ENCODE results near the gene C20orf144.
"Not testable (repeated sequence)": the region's sequence is repeated elsewhere in the genome, so short reads cannot be mapped to it uniquely, and the experiment has no call there.

Gene C20orf144

DNA sequence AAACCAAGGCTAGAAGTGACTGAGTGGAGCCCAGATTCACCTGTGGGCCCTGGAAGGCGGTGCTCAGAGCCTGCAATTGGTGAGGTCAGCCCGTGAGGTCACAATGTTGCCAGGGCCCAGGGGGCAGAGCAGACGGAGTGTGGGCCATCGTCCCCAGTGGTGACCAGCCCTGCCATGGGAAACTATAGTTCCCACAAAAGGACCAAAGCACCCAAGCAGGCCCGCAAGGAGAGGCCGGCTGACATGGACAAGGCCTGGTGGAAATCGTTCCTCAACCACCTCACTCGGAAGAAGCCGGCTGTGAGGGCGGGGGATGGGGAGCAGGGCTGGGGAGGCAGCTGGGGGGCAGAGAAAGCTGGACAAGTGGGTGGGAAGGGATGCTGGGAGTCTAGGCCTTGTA, at the start of gene C20orf144:
C20orf144 (plus strand) TSS at position 156 of the 400 bp plus-strand sequence; CDS start at position 175, 19 bp downstream.
- DNase-seq = no peak

DNA sequence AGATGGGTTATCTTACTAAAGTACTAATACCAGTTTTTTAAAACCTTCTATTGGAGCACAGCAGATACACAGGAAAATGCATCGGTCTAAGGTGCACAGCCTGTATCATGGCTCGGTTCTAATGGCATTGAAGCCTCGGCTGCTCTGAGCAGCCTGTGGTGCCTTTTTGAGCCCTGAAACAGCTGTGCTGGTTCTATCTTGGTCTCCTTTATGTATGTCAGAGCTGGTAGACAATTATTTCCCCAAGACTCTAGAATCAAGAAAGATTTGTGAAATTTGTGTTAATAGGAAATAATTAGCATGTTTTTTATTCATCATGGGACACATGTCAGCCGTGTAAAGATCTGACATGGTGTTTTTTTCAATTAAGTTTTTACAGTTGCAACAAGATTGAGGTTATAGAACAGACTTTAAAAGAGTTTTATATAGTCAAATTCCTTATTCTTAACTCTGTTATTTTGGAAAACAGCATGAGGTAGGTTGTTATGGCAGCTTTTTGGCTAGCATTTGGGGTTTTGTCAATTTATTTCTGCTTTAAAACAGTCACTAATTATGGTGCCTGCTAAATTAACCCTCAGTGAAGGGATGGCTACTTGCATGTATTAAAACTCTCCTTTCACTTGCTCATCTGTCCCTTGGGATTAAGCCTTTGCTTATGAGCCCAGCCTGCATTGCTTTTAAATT, 40.3 kb upstream of the C20orf144 start:
- no peak for DNase-seq

DNA sequence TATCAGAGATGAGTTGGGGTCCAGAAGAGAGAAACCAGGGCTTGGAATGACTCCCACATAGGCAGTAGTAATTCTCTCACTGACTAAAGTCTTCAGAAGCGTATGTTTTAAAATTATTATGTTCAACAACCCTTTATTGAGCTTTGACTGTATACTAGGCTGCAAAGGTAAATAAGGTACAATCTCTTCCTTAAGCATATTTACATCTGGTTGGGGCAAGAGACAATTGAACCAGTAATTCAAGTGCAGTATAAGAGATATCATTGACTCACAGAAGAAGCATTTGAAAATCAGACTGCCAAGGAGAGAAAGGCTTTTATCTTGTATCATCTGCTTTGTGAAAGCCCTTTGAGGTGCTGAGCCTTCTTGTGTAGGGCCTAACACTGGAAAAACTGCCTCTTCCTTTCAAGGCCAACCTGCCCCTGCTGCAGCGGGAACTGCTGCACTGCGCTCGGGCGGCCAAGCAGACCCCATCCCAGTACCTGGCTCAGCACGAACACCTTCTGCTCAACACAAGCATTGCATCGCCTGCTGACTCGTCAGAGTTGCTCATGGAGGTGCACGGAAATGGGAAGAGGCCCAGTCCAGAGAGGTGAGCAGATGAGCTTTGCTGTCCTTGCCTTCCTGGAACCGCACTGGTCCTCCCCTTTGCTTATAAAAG, 39.3 kb upstream of the C20orf144 start:
- no peak for DNase-seq

DNA sequence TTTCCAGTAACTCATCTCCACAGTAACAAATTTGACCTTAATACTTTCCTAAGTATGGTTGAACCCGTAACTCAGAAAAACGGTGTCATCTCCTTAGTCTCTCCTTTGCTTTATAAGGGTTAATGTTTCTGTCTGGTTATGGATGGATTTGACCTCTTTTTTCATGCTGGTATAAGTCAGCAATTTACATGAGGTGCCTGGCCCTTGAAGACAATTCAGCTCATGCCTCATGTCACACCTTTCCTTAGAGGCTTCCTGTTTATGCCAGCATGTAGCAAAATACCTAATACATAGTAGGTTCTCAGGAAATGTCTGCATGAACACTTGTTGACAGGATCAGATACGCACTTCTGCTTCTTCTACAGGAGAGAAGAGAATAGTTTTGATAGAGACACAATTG, 37.7 kb upstream of the C20orf144 start:
- DNase-seq = no peak

DNA sequence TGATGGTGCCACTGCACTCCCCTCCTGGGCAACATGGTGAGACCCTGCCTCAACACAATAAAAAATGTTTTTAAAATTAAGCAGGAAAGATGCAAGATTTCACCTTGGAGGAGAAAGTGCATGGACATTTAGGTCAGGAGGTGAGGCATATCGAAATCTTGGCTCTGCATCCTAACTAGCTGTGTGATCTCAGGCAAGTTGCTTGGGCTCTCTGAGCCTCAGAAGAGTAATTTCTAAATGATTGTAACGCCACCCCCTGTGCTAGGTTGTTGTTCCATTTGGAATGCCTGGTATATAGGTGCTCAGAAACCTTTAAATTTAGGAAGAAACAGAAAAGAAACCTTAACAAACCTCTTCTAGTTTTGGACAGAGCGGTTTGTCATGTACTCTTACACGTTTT, 35.9 kb upstream of the C20orf144 start:
- no peak for DNase-seq

DNA sequence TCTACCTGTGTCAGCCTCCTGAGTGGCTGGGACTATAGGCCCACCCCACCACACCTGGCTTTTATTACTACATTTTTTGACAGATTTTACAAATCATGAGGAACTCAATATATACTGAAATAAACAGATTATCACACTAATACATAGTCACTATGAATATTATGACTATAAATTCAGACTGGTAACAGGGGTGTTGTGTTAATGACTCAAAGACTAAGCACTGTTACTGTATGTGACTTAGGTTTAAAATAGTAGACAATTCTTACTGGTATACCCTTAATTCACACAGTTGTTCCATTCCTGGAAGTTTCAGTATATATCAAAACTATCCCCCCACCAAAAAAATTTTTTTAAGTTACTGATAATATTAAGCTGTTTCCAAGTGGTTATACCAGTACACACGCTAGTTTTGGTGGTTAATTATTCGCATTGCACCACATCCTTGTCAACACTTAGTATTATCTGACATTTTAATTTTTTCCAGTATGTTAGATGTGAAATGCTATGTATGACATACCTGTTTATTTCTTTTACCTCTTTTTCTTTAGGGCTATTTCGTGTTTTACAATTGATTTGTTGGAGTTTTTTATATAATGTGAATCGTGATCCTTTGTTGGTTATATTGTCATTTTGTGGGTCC, 34.4 kb upstream of the C20orf144 start:
- DNase-seq = no peak

DNA sequence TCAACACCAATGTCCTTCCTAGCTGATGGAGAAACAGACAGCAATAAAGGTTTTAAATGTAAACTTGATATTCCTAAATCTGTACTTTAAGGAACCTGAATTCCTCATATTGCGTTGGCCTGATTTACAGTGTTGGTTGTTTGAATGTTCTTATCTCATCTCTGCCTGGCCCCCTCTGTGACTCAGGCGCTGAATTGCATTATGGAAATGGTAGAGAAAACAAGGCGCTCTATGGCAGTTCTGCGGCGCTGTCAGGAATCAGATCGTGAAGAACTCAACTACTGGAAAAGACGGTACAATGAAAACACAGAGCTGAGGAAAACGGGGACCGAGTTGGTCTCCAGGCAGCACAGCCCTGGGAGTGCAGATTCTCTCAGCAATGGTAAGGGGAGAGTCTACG, 32.6 kb upstream of the C20orf144 start:
- no peak for DNase-seq

DNA sequence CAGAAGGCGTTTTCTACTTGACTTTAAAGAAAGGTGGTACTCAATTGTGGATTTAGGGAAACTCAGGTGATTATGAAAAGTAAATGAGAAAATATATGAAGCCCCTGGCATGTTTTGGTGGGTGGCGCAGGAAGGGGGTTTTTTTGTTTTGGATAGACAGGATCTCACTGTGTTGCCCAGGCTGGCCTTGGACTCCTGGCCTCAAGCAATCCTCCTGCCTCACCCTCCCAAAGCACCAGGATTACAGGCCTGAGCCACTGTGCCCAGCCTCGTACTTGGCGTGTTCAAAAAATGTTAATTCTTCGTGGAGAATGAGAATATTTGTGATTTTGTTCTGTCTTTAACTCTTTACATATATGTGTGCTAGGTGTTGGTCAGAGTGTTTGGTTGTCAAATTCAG, 32.1 kb upstream of the C20orf144 start:
- DNase-seq = no peak

DNA sequence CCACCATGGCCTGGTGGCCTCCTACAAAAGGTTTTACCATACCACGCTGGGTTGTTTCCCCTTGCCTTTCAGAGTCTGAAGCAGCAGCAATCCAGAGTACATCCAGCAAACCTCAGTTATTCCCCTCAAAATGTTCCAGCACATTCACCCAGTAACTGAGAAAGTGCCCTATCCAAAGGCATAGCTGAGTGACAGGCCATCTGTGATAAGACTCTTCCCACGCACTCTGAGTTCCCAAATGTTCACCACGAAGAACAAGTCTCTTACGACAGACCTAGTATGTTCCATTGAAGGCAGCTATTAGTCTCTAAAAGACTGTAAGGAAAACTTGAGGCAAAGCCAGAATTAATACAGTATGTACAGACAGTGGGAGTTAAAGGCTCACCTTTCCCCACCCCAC, 31.6 kb upstream of the C20orf144 start:
- DNase-seq = no peak

DNA sequence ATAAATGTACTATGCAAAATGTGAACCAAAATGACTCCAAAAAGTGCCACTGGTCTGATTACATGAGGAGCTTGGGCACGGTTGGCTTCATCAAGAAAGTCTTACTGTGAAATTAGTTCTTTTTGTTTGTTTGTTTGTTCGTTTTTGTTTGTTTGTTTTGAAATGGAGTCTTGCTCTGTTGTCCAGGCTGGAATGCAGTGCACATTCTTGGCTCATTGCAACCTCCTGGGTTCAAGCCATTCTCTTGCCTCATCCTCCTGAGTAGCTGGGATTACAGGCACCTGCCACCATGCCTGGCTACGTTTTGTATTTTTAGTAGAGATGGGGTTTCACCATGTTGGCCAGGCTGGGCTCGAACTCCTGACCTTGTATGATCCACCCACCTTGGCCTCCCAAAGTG, 30.2 kb upstream of the C20orf144 start:
- not testable (repeated sequence) for DNase-seq

DNA sequence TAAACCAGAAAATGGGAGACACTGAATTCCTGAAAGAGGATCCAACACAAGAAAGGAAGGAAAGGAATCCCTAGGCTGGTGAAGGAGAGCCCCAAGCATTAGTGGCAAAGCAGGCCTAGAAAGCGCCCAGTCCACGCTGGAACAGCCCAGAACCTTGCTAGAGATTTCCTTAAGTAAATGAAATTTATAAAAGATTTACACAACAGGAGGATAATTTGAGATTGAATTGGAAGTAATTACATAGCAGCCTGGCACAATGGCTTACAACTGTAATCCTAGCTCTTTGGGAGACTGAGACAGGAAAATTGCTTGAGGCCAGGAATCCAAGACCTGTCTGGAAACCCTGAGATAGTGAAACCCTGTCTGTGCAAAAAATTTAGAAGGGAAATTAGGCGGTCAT, 26.8 kb upstream of the C20orf144 start:
- no peak for DNase-seq

DNA sequence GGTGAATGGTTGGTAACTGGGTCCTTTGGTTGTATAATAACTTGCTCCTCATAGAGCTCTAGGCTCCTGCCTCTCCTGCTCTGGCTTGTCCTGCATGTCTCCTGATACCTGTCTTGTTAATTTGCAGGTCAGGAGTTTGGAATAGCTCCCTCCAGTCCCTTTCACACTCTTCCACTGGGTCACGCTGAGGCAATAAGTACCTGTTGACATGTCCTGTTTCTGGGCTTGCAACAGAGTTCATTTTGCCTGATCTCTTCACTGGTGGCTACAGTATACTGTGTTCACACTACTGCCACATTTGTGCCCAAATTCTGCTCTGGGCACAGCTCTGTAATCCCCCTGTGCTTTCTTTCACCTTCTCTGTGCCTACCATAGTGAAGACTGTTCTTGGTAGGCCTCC, 25.4 kb upstream of the C20orf144 start:
- DNase-seq = no peak

DNA sequence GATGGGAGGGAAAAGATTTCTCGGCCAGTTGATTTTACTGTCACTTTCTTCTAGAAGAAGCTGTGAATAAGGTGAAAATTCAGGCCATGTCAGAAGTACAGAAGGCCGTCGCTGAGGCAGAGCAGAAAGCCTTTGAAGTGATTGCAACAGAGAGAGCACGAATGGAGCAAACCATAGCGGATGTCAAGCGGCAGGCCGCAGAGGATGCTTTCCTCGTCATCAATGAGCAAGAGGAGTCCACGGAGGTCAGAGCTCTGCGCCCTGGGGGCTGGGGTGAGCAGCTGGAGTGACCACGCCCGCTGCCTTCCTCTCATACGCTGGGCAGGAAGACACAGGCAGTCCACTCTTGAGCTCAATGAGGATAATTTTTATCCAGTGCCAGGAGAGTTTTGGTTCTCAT, 21.8 kb upstream of the C20orf144 start:
- no peak for DNase-seq

DNA sequence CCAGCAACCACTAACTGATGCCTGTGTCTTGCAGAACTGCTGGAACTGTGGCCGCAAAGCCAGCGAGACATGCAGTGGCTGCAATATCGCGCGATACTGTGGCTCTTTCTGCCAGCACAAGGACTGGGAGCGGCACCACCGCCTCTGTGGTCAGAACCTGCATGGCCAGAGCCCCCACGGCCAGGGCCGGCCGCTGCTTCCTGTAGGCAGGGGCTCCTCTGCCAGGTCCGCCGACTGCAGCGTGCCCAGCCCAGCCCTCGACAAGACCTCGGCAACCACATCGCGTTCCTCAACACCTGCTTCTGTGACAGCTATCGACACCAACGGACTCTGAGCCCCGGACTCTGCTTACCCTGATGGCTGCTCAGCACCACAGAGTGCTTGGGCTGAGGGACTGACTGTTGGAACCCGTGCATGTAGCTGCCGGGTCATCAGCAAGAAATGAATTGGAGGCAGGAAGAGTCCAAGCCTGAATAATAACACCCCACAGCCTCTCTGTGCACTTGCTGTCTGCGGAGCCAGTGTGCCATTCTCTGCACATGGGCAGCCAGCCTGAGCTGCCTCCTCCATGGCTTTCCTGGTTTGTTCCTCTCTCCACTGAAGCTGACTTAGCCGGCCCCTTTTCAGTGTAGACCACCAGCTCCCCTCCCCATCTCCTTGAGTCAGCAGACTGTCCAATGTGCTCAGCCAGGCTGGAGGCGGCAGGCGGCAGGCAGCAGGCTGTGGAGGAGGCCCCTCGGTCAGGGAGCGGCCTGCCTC, 17.6 kb upstream of the C20orf144 start:
- no peak for DNase-seq

DNA sequence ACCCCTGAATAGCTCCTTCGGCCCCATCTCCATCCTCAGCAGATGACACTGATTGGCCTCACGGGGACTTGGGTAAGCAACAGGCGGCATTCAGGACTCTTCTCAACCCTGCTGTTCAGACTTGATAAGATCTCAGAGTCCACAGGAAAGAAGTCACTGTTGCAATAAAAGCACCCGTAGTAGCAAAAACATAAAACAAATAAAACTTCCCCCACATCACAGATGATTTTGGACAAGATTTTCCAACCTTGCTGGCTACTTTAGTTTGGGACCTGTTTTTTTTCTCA, 17.1 kb upstream of the C20orf144 start:
- DNase-seq = no peak

DNA sequence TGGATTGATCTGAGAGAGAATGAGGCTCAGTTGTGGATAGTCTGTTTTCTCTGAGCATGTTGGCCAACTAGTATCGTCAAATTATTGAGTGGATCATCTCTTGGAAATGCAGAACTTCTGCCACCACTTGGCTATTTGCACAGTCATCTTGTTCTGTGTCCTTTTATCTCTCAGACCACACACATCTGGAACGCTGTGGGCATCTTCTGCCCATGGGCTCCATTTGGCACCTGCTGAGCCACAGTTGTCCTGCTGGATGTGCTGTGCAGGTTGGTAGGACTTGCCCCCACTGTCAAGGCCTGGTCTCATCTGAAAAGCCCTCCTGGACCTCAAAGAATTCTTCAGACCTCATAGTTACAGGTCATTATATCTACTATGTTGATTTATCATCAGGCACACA, 16.7 kb upstream of the C20orf144 start:
- no peak for DNase-seq

DNA sequence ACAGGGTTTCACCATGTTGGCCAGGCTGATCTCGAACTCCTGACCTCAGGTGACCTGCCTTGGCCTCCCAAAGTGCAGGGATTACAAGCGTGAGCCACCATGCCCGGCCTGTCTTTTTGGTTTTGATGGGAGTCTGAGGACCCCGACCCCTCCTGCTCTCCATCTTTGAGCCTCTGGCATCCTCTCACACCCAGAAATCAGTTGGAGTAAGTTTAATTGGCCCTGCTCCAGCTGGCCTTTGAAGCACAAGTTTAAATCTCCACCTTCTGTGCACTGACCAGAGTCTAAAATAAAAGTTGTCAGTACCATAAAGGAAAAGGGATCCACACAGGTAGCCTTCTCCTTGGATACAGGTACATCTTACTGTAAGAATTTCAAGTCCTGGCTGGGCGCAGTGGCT, 15.9 kb upstream of the C20orf144 start:
- no peak for DNase-seq

DNA sequence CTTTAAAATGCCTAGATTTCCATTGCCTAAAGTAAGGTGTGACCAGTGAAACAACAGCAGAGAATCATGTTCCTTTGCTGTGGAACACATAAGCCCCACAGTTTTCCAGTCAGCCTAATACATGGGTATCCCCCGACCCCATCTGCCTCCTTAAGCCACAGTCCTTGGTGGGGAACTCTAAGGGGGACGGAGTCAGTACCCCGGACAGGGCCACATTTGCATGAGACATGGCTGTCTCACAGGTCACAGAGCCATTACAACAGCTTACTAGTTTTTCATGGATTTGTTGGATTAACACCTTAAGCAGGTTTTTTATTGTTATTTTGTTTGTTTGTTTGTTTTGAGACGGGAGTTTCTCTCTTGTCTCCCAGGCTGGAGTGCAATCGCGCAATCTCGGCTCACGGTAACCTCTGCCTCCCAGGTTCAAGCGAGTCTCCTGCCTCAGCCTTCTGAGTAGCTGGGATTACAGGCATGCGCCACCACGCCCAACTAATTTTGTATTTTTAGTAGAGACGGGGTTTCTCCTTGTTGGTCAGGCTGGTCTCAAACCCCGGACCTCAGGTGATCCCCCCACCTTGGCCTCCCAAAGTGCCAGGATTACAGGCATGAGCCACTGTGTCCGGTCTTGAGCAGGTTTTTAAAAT, 15.0 kb upstream of the C20orf144 start:
- DNase-seq = not testable (repeated sequence)

DNA sequence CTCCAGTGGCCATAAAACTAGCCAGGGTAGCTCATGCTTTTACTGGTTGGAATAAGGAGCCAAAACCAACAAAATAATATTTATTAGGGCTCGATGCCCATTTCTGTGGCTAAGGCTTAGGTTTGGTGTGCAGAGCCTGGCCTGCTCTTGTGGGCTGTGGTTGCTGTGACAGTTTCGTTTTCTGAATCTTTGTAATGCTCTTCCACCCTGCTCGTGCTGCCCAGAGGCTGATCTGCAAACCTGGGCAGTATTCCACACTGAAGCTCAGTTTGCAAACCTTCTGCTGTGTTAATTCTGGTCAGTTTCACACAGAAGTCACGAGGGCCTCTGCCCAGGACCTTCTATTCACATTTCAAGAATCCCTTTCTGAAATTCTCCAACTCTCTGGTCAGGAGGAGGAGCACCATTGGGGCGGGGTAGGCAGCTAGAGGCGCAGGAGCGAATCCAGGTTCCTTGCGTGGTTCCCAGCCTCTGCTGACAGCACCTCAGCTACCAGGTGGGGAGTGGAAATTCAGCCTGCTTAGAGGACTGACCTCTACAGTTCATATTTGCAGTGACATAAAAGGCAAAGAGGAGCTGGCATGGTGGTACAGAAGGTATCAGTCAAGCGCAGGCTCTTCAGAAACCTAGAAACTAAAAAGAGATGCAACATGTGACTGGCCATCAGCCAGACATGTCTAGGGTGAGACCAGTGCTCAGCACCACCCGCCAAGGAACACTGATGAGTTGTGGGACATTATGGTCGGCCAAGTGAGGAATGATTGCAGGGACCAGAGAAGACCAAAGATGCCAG, 14.3 kb upstream of the C20orf144 start:
- peak; percentile 39 for DNase-seq

DNA sequence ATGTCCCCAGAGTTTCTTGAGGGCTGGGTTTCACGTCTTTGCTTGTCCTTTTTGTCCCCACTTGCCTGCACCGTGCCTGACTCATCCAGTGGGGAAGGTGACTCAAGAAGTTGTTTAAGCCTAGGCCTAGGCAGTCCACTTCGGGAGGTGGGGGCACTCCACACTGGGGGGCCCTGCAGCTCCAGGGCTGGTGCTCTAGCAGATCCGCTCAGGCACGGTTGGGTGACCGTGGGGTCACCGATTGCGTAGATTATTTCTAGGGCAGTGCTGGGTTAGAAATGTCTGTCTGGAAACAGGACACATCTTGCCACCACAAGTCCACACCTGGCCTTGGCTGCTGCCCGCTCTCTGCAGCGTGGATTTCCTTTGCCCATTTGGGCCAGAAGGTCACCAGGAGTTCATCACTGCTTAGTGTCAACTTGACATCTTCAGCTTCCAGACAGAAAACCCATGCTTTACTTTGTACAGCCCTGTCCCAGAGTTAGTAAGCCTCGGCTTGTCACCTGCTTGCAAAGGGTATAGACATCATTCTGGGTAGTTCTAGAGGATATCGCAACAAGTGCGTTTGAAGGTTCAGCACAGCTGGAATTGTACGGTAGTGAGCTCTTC, 13.6 kb upstream of the C20orf144 start:
- no peak for DNase-seq

DNA sequence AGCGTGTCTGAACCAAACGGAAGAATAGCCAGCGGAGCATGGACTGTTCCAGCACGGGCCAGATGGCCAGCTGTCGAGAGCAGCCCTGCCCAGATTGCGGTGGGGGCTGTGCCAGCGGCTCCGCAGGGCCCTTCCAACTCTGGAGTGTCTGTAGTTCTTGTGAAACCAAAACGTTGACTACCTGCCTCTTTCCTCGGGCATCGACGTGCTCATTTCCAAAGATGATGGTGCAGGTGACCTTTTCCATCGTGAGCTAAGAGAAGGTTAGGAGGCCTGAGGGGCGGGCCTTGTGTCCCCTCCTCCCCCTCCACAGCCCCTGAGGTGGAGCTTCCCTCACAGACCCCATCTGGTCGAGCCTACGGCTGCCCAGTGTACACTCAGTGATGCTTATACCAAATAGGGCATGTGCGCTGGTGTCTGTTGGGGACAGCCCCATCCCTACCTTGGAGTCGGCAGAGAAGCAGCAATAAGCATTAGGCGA, 12.9 kb upstream of the C20orf144 start:
- DNase-seq = no peak
